K562 (cell line): Measurements from ENCODE around the gene OSM. TPM values are rescaled to one million over a fixed set of nuclear protein-coding genes. Genes with fewer than 3 reads are reported as not detected.

Experiments used
- CTBP1 ChIP-seq: fragments of 450-650 bp; IDR thresholded peaks from 2 replicates; pipeline ENCODE4 v1.6.1; 2016; ENCODE audit warnings: borderline replicate concordance
- EHMT2 ChIP-seq: fragments of 450-650 bp; IDR thresholded peaks from 2 replicates; pipeline ENCODE4 v1.6.1; 2018; ENCODE audit warnings: antibody characterized with exemption
- FOXK2 ChIP-seq, 2 experiments: fragments of 450-650 bp; IDR thresholded peaks in 1 of 2; conservative IDR thresholded peaks in 1 of 2; 2 replicates each; pipeline ENCODE4 v1.6.1; 2016; ENCODE audit warnings: low read depth in 2 of 2, mild to moderate bottlenecking in 1 of 2
- FOXO4 ChIP-seq: fragments of 450-650 bp; formaldehyde crosslinking; IDR thresholded peaks from 2 replicates; pipeline ENCODE4 v1.4.0; 2020; ENCODE audit warnings: mild to moderate bottlenecking, moderate library complexity
- HOXB6 ChIP-seq: fragments of 250-450 bp; sonication (Bioruptor Pico); IDR thresholded peaks from 2 replicates; pipeline ENCODE4 v1.5.1; 2022; ENCODE audit warnings: mild to moderate bottlenecking, borderline replicate concordance
- KAT7 ChIP-seq: sonication (generic); formaldehyde crosslinking; IDR thresholded peaks from 2 replicates; pipeline ENCODE4 v1.8.0; 2022; ENCODE audit warnings: missing genetic modification reagents, mild to moderate bottlenecking, borderline replicate concordance
- KDM1A ChIP-seq, 2 experiments: fragments of 450-650 bp; IDR thresholded peaks; 2 replicates each; pipeline ENCODE4 v1.6.1; 2016; ENCODE audit warnings: mild to moderate bottlenecking in 2 of 2
- KLF16 ChIP-seq: IDR thresholded peaks from 2 replicates; pipeline ENCODE4 v1.6.1; 2016; ENCODE audit warnings: antibody characterized with exemption
- LEF1 ChIP-seq: fragments of 450-650 bp; IDR thresholded peaks from 2 replicates; pipeline ENCODE4 v1.6.1; 2016; ENCODE audit warnings: mild to moderate bottlenecking
- MBD2 ChIP-seq: sonication (generic); IDR thresholded peaks from 2 replicates; pipeline ENCODE4 v1.6.1; 2016; ENCODE audit warnings: low read depth, borderline replicate concordance
- NBN ChIP-seq: fragments of 450-650 bp; IDR thresholded peaks from 2 replicates; pipeline ENCODE4 v1.6.1; 2016; ENCODE audit warnings: low read depth, mild to moderate bottlenecking
- NFIC ChIP-seq: fragments of 450-650 bp; IDR thresholded peaks from 2 replicates; pipeline ENCODE4 v1.6.1; 2017; ENCODE audit warnings: mild to moderate bottlenecking, inconsistent platforms
- PATZ1 ChIP-seq: fragments of 250-450 bp; sonication (Bioruptor Pico); IDR thresholded peaks from 2 replicates; pipeline ENCODE4 v1.5.0; 2020; ENCODE audit warnings: mild to moderate bottlenecking, borderline replicate concordance
- PPARD ChIP-seq: fragments of 250-450 bp; sonication (Bioruptor Pico); IDR thresholded peaks from 2 replicates; pipeline ENCODE4 v1.8.0; 2022; ENCODE audit warnings: inconsistent platforms, mild to moderate bottlenecking, moderate library complexity
- TBL1XR1 ChIP-seq, 2 experiments: IDR thresholded peaks; 2 replicates each; pipeline ENCODE4 v1.6.1; 2012; ENCODE audit warnings: improper control_type of control experiment in 2 of 2, low read length in 2 of 2, mild to moderate bottlenecking in 1 of 2
- TCF3 ChIP-seq: sonication (generic); formaldehyde crosslinking; IDR thresholded peaks from 2 replicates; pipeline ENCODE4 v1.4.0; 2020; ENCODE audit warnings: mild to moderate bottlenecking, missing genetic modification reagents
- polyA plus RNA-seq, 8 experiments: library from polyadenylated mRNA; depleted of rRNA in 4 of 8; stranded (reverse) in 5 of 8; unstranded in 3 of 8; fragments of >200 nt; fragmentation: Nextera tagmentation in 2 of 8; fragmentation: Illumina TruSeq in 1 of 8; extraction: Ambion mirVana in 2 of 8; extraction: Trizol in 1 of 8; gene quantifications; 2 replicates each; pipeline versions ENCODE4 v1.2.1 to v1.2.3, GENCODE V29; 2011 to 2014; ENCODE audit warnings: inconsistent platforms in 1 of 8, missing spikeins in 1 of 8
- total RNA-seq, 7 experiments: library from RNA; depleted of rRNA in 6 of 7; stranded (reverse); fragments of >200 nt in 6 of 7; fragmentation: Illumina TruSeq in 2 of 7; extraction: Trizol in 2 of 7; gene quantifications; 2 replicates each; pipeline versions ENCODE4 v1.2.1 to v1.2.3, GENCODE V29; 2011 to 2021; ENCODE audit warnings: low replicate concordance in 1 of 7
- TF ChIP-seq, protein P1 (sequence below): fragments of 450-650 bp; IDR thresholded peaks from 2 replicates; pipeline ENCODE4 v1.6.1; 2016; ENCODE audit warnings: antibody characterized with exemption

Gene OSM
- total and polyA plus RNA-seq, 9 of the 15 experiments (the other 6 are each of a cell fraction or from before 2014, with no cell fraction given), result 0.22 TPM; not detected in 8

GRCh38 chr22:30216710-30217109, 49.9 kb downstream of the OSM start (continued):
- TF ChIP-seq PATZ1 (CRISPR knock-in tag) (0 out of 2 replicates have a peak, but pooled peaks have one; percentile 46), CTBP1 (peak; percentile 88; the same call in 1 of the 2 replicates), TBL1XR1 (IDR thresholded peaks at IDR 0.05; ENCODE audit: low read length in 2 of 2) (peak; percentile 72 to 93; a peak in 3 of 4 replicates), LEF1 (peak; percentile 88), NBN (peak; percentile 47; the same call in 1 of the 2 replicates), KDM1A (IDR thresholded peaks at IDR 0.05) (peak; percentile 84 to 89), KAT7 (CRISPR knock-in tag) (no peak), PPARD (CRISPR knock-in tag) (no peak), FOXK2 (conservative IDR thresholded peaks at IDR 0.05 in 1 of 2, IDR thresholded peaks at IDR 0.05 in 1 of 2; ENCODE audit: low read depth in 2 of 2) (peak; percentile 31 to 61; a peak in 2 of 4 replicates), MBD2 (peak; percentile 52; the same call in 1 of the 2 replicates), FOXO4 (CRISPR knock-in tag) (peak; percentile 72; the same call in 1 of the 2 replicates), HOXB6 (no peak), TCF3 (CRISPR knock-in tag) (peak; percentile 99), EHMT2 (peak; percentile 52; the same call in 1 of the 2 replicates), KLF16 (peak; percentile 98), NFIC (peak; percentile 96)
- TF ChIP-seq, protein P1, sequence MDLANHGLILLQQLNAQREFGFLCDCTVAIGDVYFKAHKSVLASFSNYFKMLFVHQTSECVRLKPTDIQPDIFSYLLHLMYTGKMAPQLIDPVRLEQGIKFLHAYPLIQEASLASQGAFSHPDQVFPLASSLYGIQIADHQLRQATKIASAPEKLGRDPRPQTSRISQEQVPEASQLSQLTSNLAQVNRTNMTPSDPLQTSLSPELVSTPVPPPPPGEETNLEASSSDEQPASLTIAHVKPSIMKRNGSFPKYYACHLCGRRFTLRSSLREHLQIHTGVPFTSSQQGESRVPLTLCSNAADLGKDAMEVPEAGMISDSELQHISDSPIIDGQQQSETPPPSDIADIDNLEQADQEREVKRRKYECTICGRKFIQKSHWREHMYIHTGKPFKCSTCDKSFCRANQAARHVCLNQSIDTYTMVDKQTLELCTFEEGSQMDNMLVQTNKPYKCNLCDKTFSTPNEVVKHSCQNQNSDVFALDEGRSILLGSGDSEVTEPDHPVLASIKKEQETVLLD, result 0 out of 2 replicates have a peak, but pooled peaks have one; percentile 18
